Loucy (cell line): ENCODE results near the gene KIAA0408.

Experiments used
- H2AFZ ChIP-seq: fragments of 200-600 bp; sonication (generic); 2 replicates; pipeline ENCODE4 v1.6.0; 2016; ENCODE audit warnings: antibody characterized with exemption, mild to moderate bottlenecking, low read length, moderate library complexity
- H3F3A ChIP-seq: fragments of 200-600 bp; 2 replicates; pipeline ENCODE4 v1.6.0; 2016; ENCODE audit warnings: antibody characterized with exemption, low read depth, mild to moderate bottlenecking
- H3K27me3 ChIP-seq: fragments of 200-600 bp; sonication (generic); 2 replicates; pipeline ENCODE4 v1.6.1; 2014; ENCODE audit warnings: low read length, mild to moderate bottlenecking; ENCODE audit not compliant: insufficient read depth, poor library complexity, severe bottlenecking
- H3K36me3 ChIP-seq: fragments of 200-600 bp; sonication (generic); 2 replicates; pipeline ENCODE4 v1.6.1; 2016; ENCODE audit warnings: low read length; ENCODE audit not compliant: insufficient read depth
- H3K4me1 ChIP-seq: fragments of 200-600 bp; sonication (generic); 2 replicates; pipeline ENCODE4 v1.5.1; 2014; ENCODE audit warnings: low read length, mild to moderate bottlenecking; ENCODE audit not compliant: insufficient read depth, poor library complexity, severe bottlenecking
- H3K4me2 ChIP-seq: fragments of 200-600 bp; sonication (generic); 2 replicates; pipeline ENCODE4 v1.6.0; 2014; ENCODE audit warnings: antibody characterized with exemption, low read length, low read depth, mild to moderate bottlenecking; ENCODE audit not compliant: poor library complexity, severe bottlenecking
- H3K4me3 ChIP-seq: fragments of 200-600 bp; sonication (generic); 2 replicates; pipeline ENCODE4 v1.5.1; 2014; ENCODE audit warnings: low read length, mild to moderate bottlenecking, mixed read lengths; ENCODE audit not compliant: poor library complexity, severe bottlenecking
- H3K79me2 ChIP-seq: fragments of 200-600 bp; sonication (generic); 2 replicates; pipeline ENCODE4 v1.6.1; 2014; ENCODE audit warnings: low read length; ENCODE audit not compliant: insufficient read depth
- H3K9ac ChIP-seq: fragments of 200-600 bp; sonication (generic); 2 replicates; pipeline ENCODE4 v1.6.0; 2014; ENCODE audit warnings: mild to moderate bottlenecking, low read depth, low read length, moderate library complexity; ENCODE audit not compliant: poor library complexity, severe bottlenecking
- H3K9me2 ChIP-seq: fragments of 200-600 bp; sonication (generic); replicated peaks from 2 replicates; pipeline ENCODE4 v1.6.1; 2016; ENCODE audit warnings: low read depth, low read length, mixed read lengths
- H3K9me3 ChIP-seq: fragments of 200-600 bp; sonication (generic); 2 replicates; pipeline ENCODE4 v1.6.1; 2014; ENCODE audit warnings: mild to moderate bottlenecking, antibody characterized with exemption, low read length, low read depth; ENCODE audit not compliant: insufficient read depth
- H4K20me1 ChIP-seq: fragments of 200-600 bp; sonication (generic); 2 replicates; pipeline ENCODE4 v1.6.0; 2014; ENCODE audit warnings: antibody characterized with exemption, low read length, mild to moderate bottlenecking; ENCODE audit not compliant: insufficient read depth, poor library complexity, severe bottlenecking
- CTCF ChIP-seq: fragments of 200-600 bp; sonication (generic); conservative IDR thresholded peaks from 2 replicates; pipeline ENCODE4 v1.5.1; 2014; ENCODE audit warnings: mild to moderate bottlenecking, antibody characterized with exemption, low read length
- EZH2phosphoT487 ChIP-seq: fragments of 200-600 bp; IDR thresholded peaks from 2 replicates; pipeline ENCODE4 v1.6.1; 2018; ENCODE audit warnings: antibody characterized with exemption, mild to moderate bottlenecking, moderate library complexity, borderline replicate concordance

KIAA0408 gene

GRCh38 chr6:127471379-127472255 is 12.4 kb upstream of the KIAA0408 start:
- TF ChIP-seq CTCF (no peak), EZH2phosphoT487 (no peak)
- Histone ChIP-seq H3F3A (no peaks in the 10 kb centered on the region), H3K9me3 (no peaks in the 10 kb centered on the region), H2AFZ (no peak overlapping the region), H3K27me3 (no peaks in the 10 kb centered on the region), H4K20me1 (no peaks in the 10 kb centered on the region), H3K9me2 (no peaks in the 10 kb centered on the region), H3K79me2 (no peaks in the 10 kb centered on the region), H3K4me3 (no peak overlapping the region), H3K36me3 (peaks cover 24% of the 10 kb centered on the region; the same call in 1 of the 2 replicates), H3K9ac (no peak overlapping the region), H3K4me1 (no peaks in the 10 kb centered on the region), H3K4me2 (no peak overlapping the region)

- H2AFZ ChIP-seq, result no peak overlapping the region
- no peaks in the 10 kb centered on the region for H4K20me1 ChIP-seq
- peaks cover 6% of the 10 kb centered on the region; the same call in 1 of the 2 replicates for H3K36me3 ChIP-seq
- H3K4me3 ChIP-seq, result no peak overlapping the region
- no peaks in the 10 kb centered on the region for H3K79me2 ChIP-seq
- TF ChIP-seq EZH2phosphoT487 (no peak), CTCF (no peak)
- H3F3A ChIP-seq, result no peaks in the 10 kb centered on the region
- H3K9me3 ChIP-seq, result no peaks in the 10 kb centered on the region
- H3K9ac ChIP-seq, result no peak overlapping the region
- no peaks in the 10 kb centered on the region for H3K9me2 ChIP-seq
- no peaks in the 10 kb centered on the region for H3K4me1 ChIP-seq
- H3K27me3 ChIP-seq, result no peaks in the 10 kb centered on the region
- H3K4me2 ChIP-seq, result no peak overlapping the region
Measured at GRCh38 chr6:127468936-127469335, 9.7 kb upstream of the KIAA0408 start.

GRCh38 chr6:127466416-127466815 is 7.2 kb upstream of the KIAA0408 start:
- no peaks in the 10 kb centered on the region for H4K20me1 ChIP-seq
- no peaks in the 10 kb centered on the region for H3K4me1 ChIP-seq
- no peaks in the 10 kb centered on the region for H3K27me3 ChIP-seq
- no peaks in the 10 kb centered on the region for H3K79me2 ChIP-seq
- H2AFZ ChIP-seq, result no peak overlapping the region
- no peak overlapping the region for H3K4me2 ChIP-seq
- no peaks in the 10 kb centered on the region for H3F3A ChIP-seq
- no peaks in the 10 kb centered on the region for H3K9me2 ChIP-seq
- no peak overlapping the region for H3K4me3 ChIP-seq
- TF ChIP-seq EZH2phosphoT487, result no peak
- no peak for TF ChIP-seq CTCF
- no peak overlapping the region for H3K9ac ChIP-seq
- H3K9me3 ChIP-seq, result no peaks in the 10 kb centered on the region
- H3K36me3 ChIP-seq, result no peaks in the 10 kb centered on the region
